Measurements from ENCODE around the gene AKAP5. TPM values are rescaled to one million over a fixed set of nuclear protein-coding genes. Genes with fewer than 3 reads are reported as not detected.

The AKAP5 gene
- total RNA-seq, 1 donor from 2014 or later = 0.15 TPM

DNA sequence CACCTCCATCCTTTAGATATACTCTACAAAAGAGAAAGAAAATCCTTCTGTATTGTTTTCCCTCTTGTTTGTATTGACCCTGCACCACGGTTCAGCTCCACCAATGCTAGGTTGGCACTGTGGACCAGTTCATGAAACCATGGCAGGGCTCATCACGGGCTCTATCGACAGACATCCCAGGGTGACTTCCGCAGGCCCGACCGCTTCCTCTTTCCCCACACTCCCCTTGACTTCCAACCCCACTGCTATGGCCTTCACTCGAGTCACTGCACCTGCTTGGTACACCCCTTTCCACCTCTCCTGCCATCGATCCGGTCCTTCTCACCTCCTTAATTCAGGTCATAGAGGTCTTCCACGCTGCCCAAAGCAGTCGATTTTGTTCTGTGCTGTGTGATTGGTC lies 21.2 kb upstream of the AKAP5 start:
- Mint-ChIP-seq H3K4me3 (ENCODE audit: unreplicated experiment) (no peak overlapping the region), H3K27ac (ENCODE audit: unreplicated experiment) (no peak overlapping the region), H3K9me3 (ENCODE audit: unreplicated experiment) (no peaks in the 10 kb centered on the region), H3K27me3 (ENCODE audit: unreplicated experiment) (peaks cover 2% of the 10 kb centered on the region), H3K36me3 (ENCODE audit: unreplicated experiment) (no peaks in the 10 kb centered on the region), H3K4me1 (ENCODE audit: low read depth, unreplicated experiment) (no peaks in the 10 kb centered on the region)
- no peak for DNase-seq
- TF ChIP-seq, protein P1, sequence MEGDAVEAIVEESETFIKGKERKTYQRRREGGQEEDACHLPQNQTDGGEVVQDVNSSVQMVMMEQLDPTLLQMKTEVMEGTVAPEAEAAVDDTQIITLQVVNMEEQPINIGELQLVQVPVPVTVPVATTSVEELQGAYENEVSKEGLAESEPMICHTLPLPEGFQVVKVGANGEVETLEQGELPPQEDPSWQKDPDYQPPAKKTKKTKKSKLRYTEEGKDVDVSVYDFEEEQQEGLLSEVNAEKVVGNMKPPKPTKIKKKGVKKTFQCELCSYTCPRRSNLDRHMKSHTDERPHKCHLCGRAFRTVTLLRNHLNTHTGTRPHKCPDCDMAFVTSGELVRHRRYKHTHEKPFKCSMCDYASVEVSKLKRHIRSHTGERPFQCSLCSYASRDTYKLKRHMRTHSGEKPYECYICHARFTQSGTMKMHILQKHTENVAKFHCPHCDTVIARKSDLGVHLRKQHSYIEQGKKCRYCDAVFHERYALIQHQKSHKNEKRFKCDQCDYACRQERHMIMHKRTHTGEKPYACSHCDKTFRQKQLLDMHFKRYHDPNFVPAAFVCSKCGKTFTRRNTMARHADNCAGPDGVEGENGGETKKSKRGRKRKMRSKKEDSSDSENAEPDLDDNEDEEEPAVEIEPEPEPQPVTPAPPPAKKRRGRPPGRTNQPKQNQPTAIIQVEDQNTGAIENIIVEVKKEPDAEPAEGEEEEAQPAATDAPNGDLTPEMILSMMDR (IDR thresholded peaks at IDR 0.05; ENCODE audit: partially characterized antibody, unreplicated experiment) = no peak

DNA sequence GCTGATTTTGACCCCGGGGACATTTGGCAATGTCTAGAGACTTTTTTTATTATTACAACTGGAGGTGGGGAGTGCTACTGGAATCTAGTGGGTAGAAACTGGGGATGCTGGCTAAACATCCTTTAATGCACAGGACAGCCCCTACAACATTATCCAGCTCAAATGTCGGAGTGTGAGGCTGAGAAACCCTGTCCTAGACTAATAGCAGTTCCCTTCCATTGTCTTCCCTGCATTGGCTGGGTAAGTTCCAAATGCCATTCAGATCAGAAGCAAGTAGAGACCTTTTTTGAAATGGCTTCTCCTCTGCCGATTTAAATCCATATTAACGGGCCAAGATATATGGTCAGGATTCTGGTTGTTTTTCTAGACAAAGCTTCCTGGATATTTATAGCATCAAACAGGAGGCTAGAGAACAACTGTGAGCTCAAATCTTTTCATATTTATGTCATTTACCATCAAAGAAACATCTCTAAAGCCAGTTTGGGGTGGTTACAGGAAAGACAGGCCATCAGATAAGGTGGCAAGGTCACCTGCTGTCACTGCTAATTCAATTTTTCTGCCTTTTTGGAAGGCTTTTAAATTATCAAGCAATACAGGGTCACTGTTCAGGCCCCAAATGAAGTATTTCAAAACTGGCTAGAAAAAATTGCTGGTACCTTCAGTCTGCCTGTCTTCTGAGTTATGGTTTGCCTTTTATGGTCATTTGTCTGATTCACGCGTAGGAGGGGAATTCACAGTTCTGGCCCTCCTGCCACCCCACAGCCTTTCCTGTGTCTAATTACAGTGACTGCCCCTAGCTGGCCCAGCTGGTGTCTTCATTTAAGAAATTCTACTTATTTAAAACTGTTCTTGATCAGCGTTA lies 20.1 kb upstream of the AKAP5 start:
- H3K4me1 Mint-ChIP-seq (ENCODE audit: low read depth, unreplicated experiment) = no peaks in the 10 kb centered on the region
- peaks cover 2% of the 10 kb centered on the region for H3K27me3 Mint-ChIP-seq (ENCODE audit: unreplicated experiment)
- H3K4me3 Mint-ChIP-seq (ENCODE audit: unreplicated experiment) = no peak overlapping the region
- no peak overlapping the region for H3K27ac Mint-ChIP-seq (ENCODE audit: unreplicated experiment)
- H3K36me3 Mint-ChIP-seq (ENCODE audit: unreplicated experiment) = no peaks in the 10 kb centered on the region
- H3K9me3 Mint-ChIP-seq (ENCODE audit: unreplicated experiment) = no peaks in the 10 kb centered on the region
- TF ChIP-seq, protein P1 (IDR thresholded peaks at IDR 0.05; ENCODE audit: partially characterized antibody, unreplicated experiment) = no peak
- DNase-seq = no peak

DNA sequence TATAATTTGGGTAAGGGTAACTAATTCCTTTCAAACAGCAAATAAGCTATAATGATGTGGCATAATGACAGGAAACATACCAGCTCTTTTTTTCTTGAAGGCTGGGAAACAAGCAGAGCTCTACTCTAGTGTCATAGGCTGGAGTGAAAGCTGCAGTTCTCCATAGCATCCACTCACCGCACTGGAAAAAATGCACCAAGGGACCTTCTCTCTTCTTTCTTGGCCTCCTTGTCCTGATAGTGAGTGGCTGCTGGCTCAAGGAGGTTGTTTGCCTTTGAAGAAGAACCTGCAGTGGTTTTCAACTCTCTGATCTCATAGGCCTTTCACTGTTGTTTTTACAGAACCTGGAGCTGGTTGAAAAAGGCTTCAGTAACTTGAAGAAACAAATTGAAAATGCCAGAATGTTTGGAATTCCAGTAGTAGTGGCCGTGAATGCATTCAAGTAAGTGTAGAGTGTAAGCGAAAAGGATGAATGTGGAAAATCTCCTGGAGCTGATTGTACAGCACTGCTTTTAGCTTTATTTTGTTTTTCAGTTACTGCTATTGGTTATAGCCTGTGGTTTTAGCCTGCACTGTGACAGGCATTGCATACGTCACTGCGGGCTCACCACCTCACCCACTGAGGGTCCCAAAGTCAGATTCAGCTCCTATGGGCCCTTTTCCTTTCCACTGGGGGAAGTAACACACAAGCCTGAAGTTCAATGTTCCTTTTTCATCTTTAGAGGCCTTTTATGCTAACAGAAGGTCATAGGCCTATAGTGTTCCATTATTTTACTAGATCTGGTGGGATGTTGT lies 17.2 kb upstream of the AKAP5 start:
- TF ChIP-seq, protein P1 (IDR thresholded peaks at IDR 0.05; ENCODE audit: partially characterized antibody, unreplicated experiment) = no peak
- H3K27ac Mint-ChIP-seq (ENCODE audit: unreplicated experiment) = no peak overlapping the region
- H3K27me3 Mint-ChIP-seq (ENCODE audit: unreplicated experiment) = peaks cover 2% of the 10 kb centered on the region
- no peaks in the 10 kb centered on the region for H3K9me3 Mint-ChIP-seq (ENCODE audit: unreplicated experiment)
- no peaks in the 10 kb centered on the region for H3K36me3 Mint-ChIP-seq (ENCODE audit: unreplicated experiment)
- DNase-seq = no peak
- H3K4me3 Mint-ChIP-seq (ENCODE audit: unreplicated experiment) = no peak overlapping the region
- H3K4me1 Mint-ChIP-seq (ENCODE audit: low read depth, unreplicated experiment) = no peaks in the 10 kb centered on the region

DNA sequence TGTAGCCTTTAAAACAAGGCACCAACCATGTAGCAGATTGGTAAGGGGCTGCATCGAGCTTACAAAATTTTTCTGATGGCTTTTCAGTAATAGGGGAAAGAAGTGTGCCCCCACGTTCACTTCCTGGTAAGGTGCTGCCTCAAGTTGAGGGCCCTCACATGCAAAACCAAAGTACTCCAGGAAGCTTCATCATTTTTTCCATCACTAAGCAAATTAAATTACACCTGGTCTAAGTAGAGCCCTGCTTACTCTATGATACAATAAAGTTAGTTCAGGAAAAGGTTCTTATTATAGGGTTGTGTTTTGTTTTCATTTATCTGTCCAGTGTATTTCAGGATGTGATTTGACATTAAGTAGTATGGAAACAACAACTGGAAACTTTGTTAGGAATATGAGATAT lies 15.0 kb upstream of the AKAP5 start:
- H3K9me3 Mint-ChIP-seq (ENCODE audit: unreplicated experiment) = no peaks in the 10 kb centered on the region

More for the DNA sequence above, 15.0 kb upstream of the AKAP5 start:
- H3K4me3 Mint-ChIP-seq (ENCODE audit: unreplicated experiment) = no peak overlapping the region
- peaks cover 6% of the 10 kb centered on the region for H3K4me1 Mint-ChIP-seq (ENCODE audit: low read depth, unreplicated experiment)
- no peak for DNase-seq
- H3K27ac Mint-ChIP-seq (ENCODE audit: unreplicated experiment) = no peak overlapping the region
- H3K36me3 Mint-ChIP-seq (ENCODE audit: unreplicated experiment) = no peaks in the 10 kb centered on the region
- TF ChIP-seq, protein P1 (IDR thresholded peaks at IDR 0.05; ENCODE audit: partially characterized antibody, unreplicated experiment) = no peak
- H3K27me3 Mint-ChIP-seq (ENCODE audit: unreplicated experiment) = no peaks in the 10 kb centered on the region

All from glutamatergic neuron (in vitro differentiated cells).